HG03457 (cell line): ENCODE results near the gene RPS27A.
A peak's percentile ranks its signal among the peaks of the same experiment; 100 is the strongest.
"Not testable (repeated sequence)": the region's sequence is repeated elsewhere in the genome, so short reads cannot be mapped to it uniquely, and the experiment has no call there.

Source experiments
- ATAC-seq: cut with Tn5 transposase; IDR thresholded peaks from one replicate; pipeline ENCODE4 v1.9.1; 2021; ENCODE audit warnings: moderate number of reproducible peaks; ENCODE audit not compliant: unreplicated experiment

The RPS27A gene

DNA sequence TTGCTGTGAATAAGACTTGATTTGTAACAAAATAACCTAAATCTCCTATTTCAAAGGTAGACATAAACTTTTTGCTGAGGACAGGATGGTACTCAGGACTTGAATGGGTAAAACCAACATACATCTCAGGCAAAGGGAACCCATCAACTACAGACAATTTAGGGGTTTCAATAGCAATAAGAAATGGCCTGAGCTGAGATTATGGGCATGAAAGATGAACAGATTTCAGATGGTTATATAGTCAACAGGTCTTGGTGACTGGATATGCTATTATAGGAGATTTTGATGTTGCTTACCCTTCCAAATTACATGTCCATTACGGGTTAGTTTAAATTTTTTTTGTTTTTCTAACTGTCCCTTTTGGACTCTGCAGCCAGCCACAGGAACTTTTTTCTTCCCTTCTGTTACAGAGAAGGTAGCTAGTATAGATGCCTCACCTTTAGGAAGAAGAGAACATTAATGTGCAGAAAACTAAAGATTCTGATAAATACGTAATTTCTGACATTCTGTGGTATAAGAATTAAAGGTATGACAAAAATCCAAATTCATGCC, 4.6 kb downstream of the RPS27A start:
- ATAC-seq, result no peak

DNA sequence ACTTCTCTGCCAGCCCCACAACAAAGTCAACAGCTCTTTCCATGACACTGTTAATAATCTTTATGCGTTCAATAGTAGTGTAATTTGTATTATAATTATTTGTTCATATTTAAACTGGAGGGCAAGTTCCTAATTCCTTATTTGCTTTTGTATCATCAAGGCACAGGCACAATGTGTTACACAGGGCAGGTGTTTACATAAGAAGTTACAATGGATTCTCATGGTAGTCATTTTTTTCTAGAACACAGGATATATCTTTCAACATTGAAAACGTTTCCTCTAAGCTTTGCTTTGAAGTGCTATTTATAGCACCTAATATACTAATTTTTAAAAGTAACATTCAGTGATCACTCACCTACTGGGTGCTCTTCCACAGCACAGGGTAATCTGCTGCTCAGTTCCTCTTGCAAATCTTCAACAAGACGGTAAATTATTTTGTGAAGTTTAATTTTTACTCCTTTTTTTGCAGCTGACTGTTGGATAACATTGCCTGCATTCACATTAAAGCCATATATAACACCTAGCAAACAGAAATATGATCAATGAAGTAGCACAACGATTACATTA, 7.3 kb downstream of the RPS27A start:
- ATAC-seq, result no peak

DNA sequence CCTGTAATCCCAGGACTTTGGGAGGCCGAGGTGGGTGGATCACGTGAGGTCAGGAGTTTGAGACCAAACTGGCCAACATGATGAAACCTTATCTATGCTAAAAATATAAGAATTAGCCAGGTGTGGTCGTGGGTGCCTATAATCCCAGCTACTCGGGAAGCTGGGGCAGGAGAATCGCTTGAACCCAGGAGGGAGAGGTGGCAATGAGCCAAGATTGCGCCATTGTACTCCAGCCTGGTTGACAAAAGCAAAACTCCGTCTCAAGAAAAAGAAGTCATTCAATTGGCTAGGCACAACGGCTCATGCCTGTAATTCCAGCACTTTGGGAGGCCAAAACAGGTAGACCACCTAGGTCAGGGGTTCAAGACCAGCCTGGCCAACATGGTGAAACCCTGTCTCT, 9.1 kb downstream of the RPS27A start:
- ATAC-seq, result not testable (repeated sequence)

DNA sequence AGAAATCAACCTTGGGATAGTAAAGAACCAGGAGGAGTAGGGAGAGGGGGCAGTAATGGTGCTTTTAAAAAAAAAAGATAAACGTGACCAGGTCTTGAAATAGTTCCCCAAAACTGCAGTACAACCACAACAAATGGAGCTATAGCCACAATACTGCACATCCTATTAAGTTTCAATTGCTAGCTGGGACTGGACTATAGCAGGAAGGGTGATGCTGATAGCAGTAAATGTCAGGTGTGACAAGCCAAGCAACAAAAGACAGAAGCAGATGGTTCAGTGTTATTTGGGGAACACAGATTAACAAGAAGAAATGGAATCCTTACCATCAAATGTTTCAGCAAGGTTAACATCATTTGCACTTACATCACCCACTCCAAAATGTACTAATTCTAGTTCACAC, 10.1 kb downstream of the RPS27A start:
- ATAC-seq, result no peak

DNA sequence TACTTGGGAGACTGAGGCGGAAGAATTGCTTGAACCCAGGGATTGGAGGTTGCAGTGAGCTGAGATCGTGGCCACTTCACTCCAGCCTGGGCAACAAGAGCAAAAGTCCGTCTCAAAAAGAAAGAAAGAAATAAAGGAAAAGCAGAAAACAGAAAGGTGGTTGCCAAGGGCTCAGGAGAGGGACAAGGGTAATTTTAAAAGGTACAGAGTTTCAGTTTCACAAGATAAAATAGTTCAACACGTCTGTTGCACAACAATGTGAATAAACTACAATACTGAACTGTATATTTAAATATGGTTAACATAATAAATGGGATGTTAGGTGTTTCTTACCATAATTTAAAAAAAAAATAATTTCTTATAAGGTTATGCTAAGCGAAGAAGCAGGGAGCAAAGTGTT, 12.9 kb downstream of the RPS27A start:
- ATAC-seq, result no peak

DNA sequence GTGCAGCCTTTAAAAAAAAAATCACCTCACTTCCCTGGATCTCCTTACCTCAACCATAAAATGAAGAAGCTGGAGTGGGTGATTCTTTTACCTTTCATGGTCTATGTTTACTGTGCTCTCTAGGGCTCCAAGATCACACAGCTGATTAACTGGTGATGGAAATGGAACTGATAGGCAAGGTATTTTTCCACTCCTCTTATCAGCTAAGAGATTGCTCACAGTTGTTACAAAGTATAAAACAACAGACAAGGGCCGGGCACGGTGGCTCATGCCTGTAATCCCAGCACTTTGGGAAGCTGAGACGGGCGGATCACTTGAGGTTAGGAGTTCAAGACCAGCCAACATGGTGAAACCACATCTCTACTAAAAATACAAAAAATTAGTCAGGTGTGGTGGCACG, 14.5 kb downstream of the RPS27A start:
- ATAC-seq, result no peak

DNA sequence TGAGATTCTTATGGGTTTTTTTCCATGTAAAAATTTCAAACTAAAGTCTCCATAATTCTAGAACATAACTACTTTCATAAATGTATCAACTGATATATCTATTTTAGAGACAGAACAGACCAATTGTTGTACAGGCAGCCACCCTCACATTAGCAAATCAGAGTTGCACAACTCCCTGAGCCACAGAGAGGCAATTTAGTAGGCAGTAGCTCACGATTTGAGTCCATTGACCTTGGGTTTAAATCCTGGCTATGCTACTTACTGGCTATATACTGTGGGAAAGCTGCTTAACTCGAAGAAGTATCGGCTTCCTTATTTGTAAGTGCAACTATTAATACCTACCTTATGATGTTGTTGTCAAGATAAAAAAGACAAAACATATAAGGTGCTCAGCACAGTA, 20.3 kb downstream of the RPS27A start:
- ATAC-seq, result no peak

DNA sequence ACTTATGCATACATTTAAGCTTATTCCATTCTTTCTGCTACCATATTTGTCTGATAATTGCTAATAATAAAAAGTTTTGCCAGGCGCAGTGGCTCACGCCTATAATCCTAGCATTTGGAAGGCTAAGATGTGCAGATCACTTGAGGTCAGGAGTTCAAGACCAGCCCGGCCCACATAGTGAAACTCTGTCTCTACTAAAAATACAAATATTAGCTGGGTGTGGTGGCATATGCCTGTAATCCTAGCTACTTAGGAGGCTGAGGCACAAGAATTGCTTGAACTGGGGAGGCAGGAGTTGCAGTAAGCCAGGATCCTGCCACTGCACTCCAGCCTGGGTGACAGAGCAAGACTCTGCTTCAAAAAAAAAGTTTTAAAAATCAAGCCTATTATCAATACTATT, 27.1 kb downstream of the RPS27A start:
- not testable (repeated sequence) for ATAC-seq

DNA sequence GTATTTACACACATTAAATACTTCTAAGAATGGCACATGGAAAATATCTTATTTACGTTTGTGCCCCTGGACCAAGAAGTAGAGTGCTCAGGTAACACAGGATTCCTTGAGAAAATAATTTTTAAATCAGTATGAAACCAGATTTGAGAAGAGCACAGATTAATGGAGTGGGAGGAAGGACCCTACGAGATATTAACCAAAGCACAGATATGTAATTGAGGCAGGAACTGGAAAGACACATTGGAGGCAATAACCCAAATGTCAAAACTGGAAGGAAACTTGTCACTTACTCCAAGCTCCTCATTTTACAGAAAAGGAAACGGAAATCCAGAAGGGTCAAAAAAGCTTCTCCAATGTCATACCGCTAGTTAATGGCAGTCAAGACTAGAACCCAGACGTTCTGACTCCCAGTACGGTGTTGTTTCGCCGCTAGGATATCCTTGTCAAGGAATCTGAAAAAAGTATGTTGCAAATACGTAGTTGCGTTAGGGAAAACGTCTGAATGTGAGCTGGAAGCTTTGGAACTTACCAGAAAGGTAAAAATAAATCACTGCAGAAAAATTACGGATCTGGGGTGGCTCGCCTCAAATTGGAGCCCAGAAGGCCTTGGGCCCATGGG, 35.9 kb downstream of the RPS27A start:
- no peak for ATAC-seq

DNA sequence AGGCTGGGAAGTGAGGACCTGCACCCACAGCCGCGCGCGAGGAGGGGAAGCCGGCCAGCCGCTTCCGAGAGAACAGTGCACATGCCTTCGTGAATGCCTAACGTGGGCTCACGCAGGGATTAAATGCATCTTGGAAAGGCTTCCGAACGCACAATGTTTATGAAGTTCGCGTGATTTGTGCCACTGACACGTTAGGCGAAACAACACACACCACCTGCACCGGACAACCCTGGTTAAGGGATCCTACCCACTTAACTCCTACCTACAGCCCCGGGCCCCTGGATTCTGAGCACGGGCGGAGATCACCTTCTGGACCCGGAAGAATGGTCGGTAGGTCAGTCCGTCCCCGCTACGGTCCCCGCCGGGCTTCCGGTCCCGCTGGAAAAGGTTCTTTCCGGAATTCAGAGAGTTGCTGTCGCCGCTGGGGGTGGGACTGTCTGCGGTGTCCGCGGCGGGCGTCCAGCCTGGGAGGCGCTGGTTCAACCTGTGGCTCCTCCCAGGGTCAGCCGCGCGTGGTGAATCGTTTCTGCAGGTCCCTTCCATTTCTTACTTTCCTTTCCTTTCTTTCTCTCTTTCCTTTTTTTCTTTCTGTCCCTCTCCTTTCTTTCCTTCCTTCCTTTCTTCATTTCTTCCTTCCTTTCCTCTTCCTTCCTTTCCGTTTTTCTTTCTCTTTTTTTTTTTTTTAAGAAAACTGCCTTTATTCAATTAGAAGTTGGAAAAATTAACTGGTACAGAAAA, 36.6 kb downstream of the RPS27A start, which contains the start of gene MTIF2:
Gene MTIF2 (minus strand): TSS at position 325 of the 738 bp plus-strand sequence. CDS start 5,373 bp downstream, outside the sequence.
- ATAC-seq, result peak; percentile 84

DNA sequence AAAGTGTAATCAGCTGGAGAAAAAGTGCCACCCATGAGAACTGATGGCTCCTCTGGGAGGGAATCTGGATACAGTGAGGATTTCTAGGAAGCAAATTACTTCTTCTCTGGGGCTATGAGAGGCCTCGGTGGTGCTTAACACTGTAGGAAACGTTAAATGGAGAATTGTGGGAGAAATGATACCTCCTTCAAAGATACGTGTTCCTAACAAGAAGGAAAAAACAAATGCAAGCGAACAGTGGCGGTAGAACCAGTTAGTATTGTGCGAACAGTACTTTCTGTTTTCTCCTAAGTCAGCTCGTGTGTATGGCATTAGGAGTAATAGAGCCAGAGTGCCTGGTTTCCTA, 37.1 kb downstream of the RPS27A start:
- no peak for ATAC-seq

DNA sequence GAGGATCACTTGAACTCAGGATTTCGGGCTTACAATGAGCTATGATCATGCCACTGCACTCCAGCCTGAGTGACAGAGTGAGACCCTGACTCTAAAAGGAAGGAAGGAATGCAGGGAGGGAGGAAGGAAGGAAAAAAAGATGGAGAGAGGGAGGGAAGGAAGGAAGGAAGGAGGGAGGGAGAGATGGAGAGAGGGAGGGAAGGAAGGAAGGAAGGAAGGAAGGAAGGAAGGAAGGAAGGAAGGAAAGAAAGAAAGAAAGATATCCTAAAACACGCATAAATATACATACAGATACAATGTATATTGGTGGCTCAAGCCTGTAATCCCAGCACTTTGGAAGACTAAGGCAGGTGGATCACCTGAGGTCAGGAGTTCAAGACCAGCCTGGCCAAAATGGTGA, 41.9 kb downstream of the RPS27A start:
- not testable (repeated sequence) for ATAC-seq

DNA sequence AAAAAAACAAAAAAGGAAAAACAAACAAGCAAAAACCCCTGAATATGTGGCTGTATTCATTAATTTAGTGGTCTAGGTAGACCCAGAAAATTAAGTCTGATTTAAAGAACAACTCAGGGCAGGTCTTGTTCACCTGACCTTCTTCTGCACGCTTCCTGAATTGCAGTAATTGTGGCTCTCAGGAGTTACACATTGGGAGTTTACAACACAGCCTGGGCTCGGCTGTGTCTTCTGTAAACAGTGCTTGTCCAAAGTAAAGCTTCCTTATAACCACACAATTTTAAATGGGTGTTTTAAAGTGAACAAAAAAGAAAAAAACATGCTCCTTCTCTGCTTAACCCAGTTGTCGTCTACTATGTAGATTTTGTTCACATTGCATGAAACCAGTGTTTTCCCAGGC, 44.8 kb downstream of the RPS27A start:
- ATAC-seq, result no peak

DNA sequence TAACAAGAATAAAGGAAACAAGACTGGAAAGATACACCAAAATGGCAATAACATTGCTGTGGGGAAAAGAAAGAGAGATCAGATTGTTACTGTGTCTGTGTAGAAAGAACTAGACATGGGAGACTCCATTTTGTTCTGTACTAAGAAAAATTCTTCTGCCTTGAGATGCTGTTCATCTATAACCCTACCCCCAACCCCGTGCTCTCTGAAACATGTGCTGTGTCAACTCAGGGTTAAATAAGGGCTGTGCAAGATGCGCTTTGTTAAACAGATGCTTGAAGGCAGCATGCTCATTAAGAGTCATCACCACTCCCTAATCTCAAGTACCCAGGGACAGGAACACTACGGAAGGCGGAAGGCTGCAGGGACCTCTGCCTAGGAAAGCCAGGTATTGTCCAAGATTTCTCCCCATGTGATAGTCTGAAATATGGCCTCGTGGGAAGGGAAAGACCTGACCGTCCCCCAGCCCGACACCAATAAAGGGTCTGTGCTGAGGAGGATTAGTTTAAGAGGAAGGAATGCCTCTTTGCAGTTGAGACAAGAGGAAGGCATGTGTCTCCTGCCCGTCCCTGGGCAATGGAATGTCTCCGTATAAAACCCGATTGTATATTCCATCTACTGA, 46.8 kb downstream of the RPS27A start:
- ATAC-seq, result not testable (repeated sequence)

DNA sequence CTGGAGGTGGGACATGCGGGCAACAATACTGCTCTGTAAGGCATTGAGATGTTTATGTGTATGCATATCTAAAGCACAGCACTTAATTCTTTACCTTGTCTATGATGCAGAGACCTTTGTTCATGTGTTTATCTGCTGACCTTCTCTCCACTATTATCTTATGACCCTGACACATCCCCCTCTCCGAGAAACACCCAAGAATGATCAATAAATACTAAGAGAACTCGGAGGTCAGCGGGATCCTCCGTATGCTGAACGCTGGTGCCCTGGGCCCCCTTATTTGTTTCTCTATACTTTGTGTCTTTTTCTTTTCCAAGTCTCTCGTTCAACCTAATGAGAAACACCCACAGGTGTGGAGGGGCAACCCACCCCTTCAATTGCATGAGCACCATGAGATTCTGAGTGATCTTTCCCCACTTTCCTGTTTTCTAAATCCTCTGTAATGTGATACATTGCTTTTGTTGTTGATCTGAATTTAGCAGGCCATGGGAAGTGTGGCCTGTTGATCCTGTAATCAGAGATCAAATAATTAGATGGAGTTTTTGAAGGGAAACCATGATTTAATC, 47.5 kb downstream of the RPS27A start:
- not testable (repeated sequence) for ATAC-seq

DNA sequence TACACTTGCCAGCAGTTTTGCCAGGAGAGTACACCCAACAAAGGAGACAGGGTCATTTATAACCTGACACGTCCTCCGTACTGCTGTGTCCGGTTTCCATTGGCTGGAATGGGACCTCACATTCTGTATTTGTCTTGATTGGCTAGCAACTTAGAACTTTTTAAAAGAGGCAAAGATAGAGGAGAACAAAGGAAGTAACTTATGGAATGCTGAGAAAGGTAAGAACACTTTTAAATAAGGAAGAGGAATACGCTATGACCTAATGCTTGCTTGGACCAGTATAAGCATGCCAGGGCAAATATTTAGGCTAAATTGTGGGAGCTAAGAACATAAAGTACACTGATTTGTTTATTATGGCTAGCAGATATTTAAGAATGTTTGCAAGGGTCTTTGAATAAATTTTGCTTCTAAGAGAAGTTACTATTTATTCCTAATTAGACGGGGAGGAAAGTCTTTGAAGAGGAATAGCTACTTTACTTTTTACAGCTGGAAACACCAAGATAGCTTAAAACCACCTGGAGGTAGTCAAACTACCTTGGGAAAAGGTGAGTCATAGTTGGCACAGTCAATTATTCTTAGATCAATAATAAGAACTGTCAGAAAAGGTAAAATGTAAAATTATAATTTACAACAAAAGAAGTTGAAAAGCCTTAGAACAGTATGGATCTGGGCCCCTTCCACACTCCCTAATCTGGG, 48.5 kb downstream of the RPS27A start:
- ATAC-seq, result not testable (repeated sequence)

DNA sequence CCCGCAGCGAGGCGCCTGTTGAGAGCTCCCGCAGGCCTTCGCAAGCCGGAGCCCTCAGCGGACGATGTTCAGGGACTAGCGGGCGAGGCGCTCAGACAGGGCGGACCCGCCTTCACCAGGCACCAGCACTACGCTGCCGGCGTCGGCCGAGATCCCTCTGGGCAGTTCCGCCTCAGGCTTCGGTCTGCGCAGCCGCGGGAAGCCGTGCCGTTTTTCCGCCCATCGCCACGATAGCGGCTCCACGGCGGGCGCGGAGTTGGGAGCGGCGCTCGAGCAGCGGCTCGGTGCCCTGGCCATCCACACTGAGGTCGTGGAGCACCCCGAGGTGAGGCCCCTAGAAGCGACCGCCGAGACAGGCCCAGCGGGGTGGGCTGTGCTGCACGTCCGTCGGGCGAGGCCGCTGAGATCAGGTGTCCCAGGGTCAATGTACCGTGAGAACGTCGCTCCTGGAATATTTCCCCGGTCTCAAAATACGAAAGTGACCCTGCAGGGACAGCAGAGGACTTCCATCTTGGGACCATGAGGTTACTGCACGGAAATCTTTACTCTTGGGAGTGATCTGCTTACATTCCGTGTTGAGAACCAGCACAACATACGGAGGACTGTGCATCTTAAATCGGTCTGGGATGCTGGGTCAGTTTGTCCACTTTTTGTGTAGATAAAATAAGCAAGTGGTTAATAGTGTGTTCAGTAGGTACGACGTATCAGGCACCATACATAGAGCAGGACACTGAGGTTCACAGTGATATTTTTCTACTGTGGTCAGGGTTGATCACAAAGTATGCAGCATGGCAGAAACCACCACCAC, 49.8 kb downstream of the RPS27A start:
- peak; percentile 98 for ATAC-seq

DNA sequence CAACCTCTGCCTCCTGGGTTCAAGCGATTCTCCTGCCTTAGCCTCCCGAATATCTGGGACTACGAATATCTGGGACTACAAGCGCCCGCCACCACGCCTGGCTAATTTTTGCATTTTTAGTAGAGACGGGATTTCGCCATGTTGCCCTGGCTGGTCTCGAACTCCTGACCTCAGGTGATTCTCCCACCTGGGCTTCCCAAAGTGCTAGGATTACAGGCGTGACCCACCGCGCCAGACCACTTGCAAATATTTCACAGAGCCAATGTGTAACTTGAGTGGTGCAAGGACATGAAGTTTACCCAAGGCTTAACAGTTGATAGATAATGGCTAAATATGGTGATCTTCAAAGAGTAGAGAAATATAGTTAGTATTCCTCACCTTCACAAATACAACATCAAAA, 50.6 kb downstream of the RPS27A start:
- ATAC-seq, result no peak
